ENCODE measurements around the gene MEGF6. TPM values are rescaled to one million over a fixed set of nuclear protein-coding genes. Genes with fewer than 3 reads are reported as not detected.

MEGF6 gene
- polyA plus RNA-seq, 1 donor (not counting 4 experiments of a cell fraction or from before 2014, with no cell fraction given): 0.24 TPM

DNA sequence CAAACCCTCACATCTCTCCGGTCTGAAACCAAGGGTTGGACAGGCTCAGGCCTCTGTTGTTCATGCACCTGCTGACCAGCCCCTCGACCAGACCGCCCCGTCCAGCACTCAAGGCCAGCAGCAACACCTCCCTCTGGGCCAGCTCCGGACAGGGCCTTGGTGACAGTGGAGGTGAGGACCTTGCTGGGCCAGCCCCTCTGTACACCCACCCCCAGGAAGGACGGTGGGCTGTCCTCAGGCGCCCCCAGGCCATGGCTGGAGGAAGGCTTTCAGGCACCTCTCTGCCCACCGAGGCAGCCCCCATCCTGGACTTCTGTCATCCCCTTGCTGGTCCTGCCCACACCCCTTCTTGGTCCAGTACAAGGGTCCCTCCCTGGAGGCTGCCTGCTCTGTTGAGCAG lies 48.6 kb downstream of the MEGF6 start:
- Histone ChIP-seq H2AFZ (ENCODE audit: control insufficient read depth, low read length) (no peak overlapping the region), H3K27me3 (ENCODE audit: control insufficient read depth, extremely low read depth, insufficient read depth, low read length) (peaks cover 9% of the 10 kb centered on the region), H3K79me2 (ENCODE audit: control insufficient read depth, insufficient read depth, low read length) (no peaks in the 10 kb centered on the region), H4K20me1 (ENCODE audit: control insufficient read depth, extremely low read depth, insufficient read depth, low read length) (no peaks in the 10 kb centered on the region), H3K4me3 (ENCODE audit: control insufficient read depth in 2 of 3, extremely low read depth in 1 of 3, insufficient read depth in 2 of 3, low read depth in 1 of 3, low read length in 3 of 3) (no peak overlapping the region), H3K4me1 (ENCODE audit: control insufficient read depth, extremely low read depth, insufficient read depth, low read length) (peaks cover 2% of the 10 kb centered on the region), H3K27ac (ENCODE audit: control insufficient read depth, insufficient read depth, low read length) (no peak overlapping the region), H3K9me1 (ENCODE audit: control insufficient read depth, extremely low read depth, insufficient read depth, low read length) (no peaks in the 10 kb centered on the region), H3K4me2 (ENCODE audit: control insufficient read depth, extremely low read depth, insufficient read depth, low read depth, low read length) (no peak overlapping the region), H3K9me3 (ENCODE audit: control insufficient read depth, low read depth, low read length) (no peaks in the 10 kb centered on the region), H3K9ac (ENCODE audit: control insufficient read depth, extremely low read depth, insufficient read depth, low read length) (no peak overlapping the region), H3K36me3 (ENCODE audit: control insufficient read depth in 2 of 2, extremely low read depth in 1 of 2, insufficient read depth in 2 of 2, low read length in 2 of 2) (no peaks in the 10 kb centered on the region)
- DNase-seq (ENCODE audit: low read depth, low spot score): no peak
- dilution Hi-C loops (cut with MboI; ENCODE audit: extremely low pct_ligation_motif_present, low sequenced_read_pairs): no loop called here
- TF ChIP-seq EZH2 (IDR thresholded peaks at IDR 0.05; ENCODE audit: low read length) (no peak), CTCF (optimal IDR thresholded peaks at IDR 0.05 in 1 of 3, IDR thresholded peaks at IDR 0.05 in 1 of 3, conservative IDR thresholded peaks at IDR 0.05 in 1 of 3; ENCODE audit: extremely low read depth in 1 of 3, insufficient read depth in 2 of 3, low read length in 3 of 3) (no peak)
- FAIRE-seq: no peak

DNA sequence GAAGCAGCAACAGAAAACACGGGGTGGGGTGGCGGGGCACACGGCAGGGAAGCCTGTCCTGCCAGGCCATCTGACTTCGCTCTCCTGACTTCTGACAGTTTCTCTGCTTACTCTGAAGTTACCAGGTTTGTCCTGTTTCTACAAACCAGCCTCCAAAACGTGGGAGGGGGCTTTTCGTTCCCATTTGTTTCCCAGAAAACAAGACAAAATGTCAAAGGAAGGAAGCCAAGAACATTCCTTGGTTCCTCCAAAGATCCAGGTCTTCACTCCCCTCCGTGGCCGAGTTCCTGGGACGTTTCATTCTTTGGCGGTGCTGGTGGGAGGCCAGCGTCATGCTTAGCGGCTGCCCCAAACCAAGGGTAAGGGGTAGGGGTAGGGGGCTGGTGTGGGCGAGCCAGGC lies 49.6 kb downstream of the MEGF6 start:
- H3K4me3 ChIP-seq (ENCODE audit: control insufficient read depth in 2 of 3, extremely low read depth in 1 of 3, insufficient read depth in 2 of 3, low read depth in 1 of 3, low read length in 3 of 3): no peak overlapping the region
- no peak for DNase-seq (ENCODE audit: low read depth, low spot score)
- H3K9me3 ChIP-seq (ENCODE audit: control insufficient read depth, low read depth, low read length): no peaks in the 10 kb centered on the region
- TF ChIP-seq CTCF (optimal IDR thresholded peaks at IDR 0.05 in 1 of 3, IDR thresholded peaks at IDR 0.05 in 1 of 3, conservative IDR thresholded peaks at IDR 0.05 in 1 of 3; ENCODE audit: extremely low read depth in 1 of 3, insufficient read depth in 2 of 3, low read length in 3 of 3) (no peak), EZH2 (IDR thresholded peaks at IDR 0.05; ENCODE audit: low read length) (no peak)
- no peaks in the 10 kb centered on the region for H4K20me1 ChIP-seq (ENCODE audit: control insufficient read depth, extremely low read depth, insufficient read depth, low read length)
- no peaks in the 10 kb centered on the region for H3K79me2 ChIP-seq (ENCODE audit: control insufficient read depth, insufficient read depth, low read length)
- FAIRE-seq: no peak
- no peak overlapping the region for H3K27ac ChIP-seq (ENCODE audit: control insufficient read depth, insufficient read depth, low read length)
- H3K9me1 ChIP-seq (ENCODE audit: control insufficient read depth, extremely low read depth, insufficient read depth, low read length): no peaks in the 10 kb centered on the region
- no peaks in the 10 kb centered on the region for H3K36me3 ChIP-seq (ENCODE audit: control insufficient read depth in 2 of 2, extremely low read depth in 1 of 2, insufficient read depth in 2 of 2, low read length in 2 of 2)
- peaks cover 2% of the 10 kb centered on the region for H3K4me1 ChIP-seq (ENCODE audit: control insufficient read depth, extremely low read depth, insufficient read depth, low read length)
- dilution Hi-C loops (cut with MboI; ENCODE audit: extremely low pct_ligation_motif_present, low sequenced_read_pairs): no loop called here
- H2AFZ ChIP-seq (ENCODE audit: control insufficient read depth, low read length): no peak overlapping the region
- no peak overlapping the region for H3K9ac ChIP-seq (ENCODE audit: control insufficient read depth, extremely low read depth, insufficient read depth, low read length)
- peaks cover 17% of the 10 kb centered on the region for H3K27me3 ChIP-seq (ENCODE audit: control insufficient read depth, extremely low read depth, insufficient read depth, low read length)
- no peak overlapping the region for H3K4me2 ChIP-seq (ENCODE audit: control insufficient read depth, extremely low read depth, insufficient read depth, low read depth, low read length)
